RWPE1 (cell line): ENCODE results near the gene ISL2.

ENCODE experiments used
- CTCF ChIA-PET: fragments of 350-600 bp; sonication (Branson Sonifier 250); formaldehyde crosslinking; extraction: SDS; loops from one replicate; lab custom pipeline; 2021; lab: Yijun Ruan, JAX
- POLR2A ChIA-PET: fragments of 400-600 bp; formaldehyde crosslinking; extraction: SDS; loops from one replicate; lab custom pipeline; 2020; ENCODE audit warnings: antibody characterized with exemption; ENCODE audit not compliant: low non-redundant PET; lab: Yijun Ruan, JAX
- DNase-seq: peaks from one replicate; pipeline ENCODE4 v3.0.0; 2012; ENCODE audit warnings: low spot score
- H3K27ac ChIP-seq: fragments of 450-650 bp; 2 replicates; pipeline ENCODE4 v1.5.1; 2017
- CTCF ChIP-seq: fragments of 450-650 bp; conservative IDR thresholded peaks from 2 replicates; pipeline ENCODE4 v1.5.1; 2017; ENCODE audit warnings: low read depth, mild to moderate bottlenecking

ISL2 gene

GRCh38 chr15:76337696-76338485 is 1.3 kb downstream of the ISL2 start:
- ChIA-PET CTCF (no interaction called here), POLR2A (interaction anchor here (0.6 kb wide), 3 partner anchors 12 to 466 kb away, joined by 3 to 4 read pairs (median 3); no protein-coding TSS in a partner anchor)
- no peak for TF ChIP-seq CTCF
- DNase-seq = no peak
- peak overlapping the region; percentile 86 for H3K27ac ChIP-seq

- DNase-seq = no peak
- no peak for TF ChIP-seq CTCF
- peak overlapping the region; percentile 86 for H3K27ac ChIP-seq
- ChIA-PET CTCF (no interaction called here), POLR2A (interaction anchor here (0.5 to 0.6 kb wide), 2 partner anchors 37 to 258 kb away, joined by 3 to 4 read pairs; no protein-coding TSS in a partner anchor)
Observed at GRCh38 chr15:76338486-76339304, 2.1 kb downstream of the ISL2 start.

GRCh38 chr15:76339305-76340197 is 3.0 kb downstream of the ISL2 start:
- DNase-seq = no peak
- CTCF ChIA-PET = no interaction called here
- TF ChIP-seq CTCF = no peak
- POLR2A ChIA-PET = interaction anchor here (0.5 kb wide), 1 partner anchor 38 kb away, joined by 3 read pairs; no protein-coding TSS in a partner anchor
- peak overlapping the region; percentile 86 for H3K27ac ChIP-seq

GRCh38 chr15:76340198-76340802 is 3.7 kb downstream of the ISL2 start:
- no peak for TF ChIP-seq CTCF
- peak overlapping the region; percentile 86; the same call in 1 of the 2 replicates for H3K27ac ChIP-seq
- POLR2A ChIA-PET = no interaction called here
- no peak for DNase-seq
- CTCF ChIA-PET = no interaction called here

GRCh38 chr15:76340803-76341365 is 4.3 kb downstream of the ISL2 start:
- ChIA-PET CTCF (no interaction called here), POLR2A (interaction anchor here (0.7 kb wide), 1 partner anchor 107 kb away, joined by 3 read pairs; no protein-coding TSS in a partner anchor)
- no peak for DNase-seq
- TF ChIP-seq CTCF = no peak
- H3K27ac ChIP-seq = 0 out of 2 replicates have a peak overlapping the region, but pooled peaks have one; percentile 86
